Measurements from ENCODE around the gene ULK4. TPM values are rescaled to one million over a fixed set of nuclear protein-coding genes. Genes with fewer than 3 reads are reported as not detected.

ULK4 gene
- total RNA-seq, 1 experiment from 2014 or later: 14.3 TPM

GRCh38 chr3:41216993-41217392, 744.9 kb downstream of the ULK4 start:
- intact Hi-C loops (cut with micrococcal nuclease; ENCODE audit: unreplicated experiment) (no loop called here), in situ Hi-C loops (cut with HindIII; ENCODE audit: low pct_unique_long_range_greater_than_20kb, low sequenced_read_pairs) (no loop called here)
- ATAC-seq: no peak
- no TSS peak for BruUV-seq (replicated peaks)
- CTCF ChIA-PET: no interaction called here
- H3K27ac ChIP-seq (ENCODE audit: low read length): no peak overlapping the region
- no peak for DNase-seq (ENCODE audit: low read depth, low spot score)
- no peaks in the 10 kb centered on the region for H3K27me3 ChIP-seq (ENCODE audit: control insufficient read depth, insufficient read depth, low read length)
- TF ChIP-seq TCF7L2 (IDR thresholded peaks at IDR 0.05; ENCODE audit: low read depth, low read length): no peak
- TF ChIP-seq REST (IDR thresholded peaks at IDR 0.05; ENCODE audit: insufficient read depth in 1 of 2, low read depth in 2 of 2, low read length in 1 of 2): no peak
- no peak for TF ChIP-seq SIN3A (IDR thresholded peaks at IDR 0.05; ENCODE audit: borderline replicate concordance, insufficient read depth, low read depth, low read length)
- no peak for TF ChIP-seq CTCF (IDR thresholded peaks at IDR 0.05)
- H3K4me3 ChIP-seq (ENCODE audit: low read depth in 2 of 2, low read length in 2 of 2): no peak overlapping the region
- H3K9me3 ChIP-seq (ENCODE audit: control insufficient read depth, insufficient read depth, low read depth, low read length): no peaks in the 10 kb centered on the region
- POLR2A ChIA-PET: no interaction called here
- H3K4me1 ChIP-seq (ENCODE audit: control insufficient read depth, insufficient read depth, low read length): peaks cover 17% of the 10 kb centered on the region; the same call in 1 of the 2 replicates
- no peaks in the 10 kb centered on the region for H3K36me3 ChIP-seq (ENCODE audit: control insufficient read depth, insufficient read depth, low read length)

- DNase-seq (ENCODE audit: low read depth, low spot score) (no peak), ATAC-seq (no peak)
- TF ChIP-seq CTCF (IDR thresholded peaks at IDR 0.05) (no peak), TCF7L2 (IDR thresholded peaks at IDR 0.05; ENCODE audit: low read depth, low read length) (no peak), POLR2AphosphoS5 (IDR thresholded peaks at IDR 0.05; ENCODE audit: low read depth, low read length) (no peak), REST (IDR thresholded peaks at IDR 0.05; ENCODE audit: insufficient read depth in 1 of 2, low read depth in 2 of 2, low read length in 1 of 2) (no peak), SIN3A (IDR thresholded peaks at IDR 0.05; ENCODE audit: borderline replicate concordance, insufficient read depth, low read depth, low read length) (no peak)
- CTCF ChIA-PET: no interaction called here
- BruUV-seq (replicated peaks): no TSS peak
- Histone ChIP-seq H3K4me1 (ENCODE audit: control insufficient read depth, insufficient read depth, low read length) (peaks cover 17% of the 10 kb centered on the region; the same call in 1 of the 2 replicates), H3K36me3 (ENCODE audit: control insufficient read depth, insufficient read depth, low read length) (no peaks in the 10 kb centered on the region), H3K27me3 (ENCODE audit: control insufficient read depth, insufficient read depth, low read length) (no peaks in the 10 kb centered on the region), H3K9me3 (ENCODE audit: control insufficient read depth, insufficient read depth, low read depth, low read length) (no peaks in the 10 kb centered on the region), H3K27ac (ENCODE audit: low read length) (no peak overlapping the region), H3K4me3 (ENCODE audit: low read depth in 2 of 2, low read length in 2 of 2) (no peak overlapping the region)
- in situ Hi-C loops (cut with HindIII; ENCODE audit: low pct_unique_long_range_greater_than_20kb, low sequenced_read_pairs) (no loop called here), intact Hi-C loops (cut with micrococcal nuclease; ENCODE audit: unreplicated experiment) (no loop called here)
- POLR2A ChIA-PET: no interaction called here
These were observed 745.5 kb downstream of the ULK4 start for GRCh38 chr3:41216422-41216821.
